ENCODE results near the gene TCP1. TPM values are rescaled to one million over a fixed set of nuclear protein-coding genes. Genes with fewer than 3 reads are reported as not detected.

TCP1 gene
- total and polyA plus RNA-seq, 2 of the 8 experiments (the other 6 are each of a cell fraction or from before 2014, with no cell fraction given) = 117 to 348 TPM

GRCh38 chr6:159805440-159806020, 16.1 kb upstream of the TCP1 start (continued):
- TF ChIP-seq BRCA1 (IDR thresholded peaks at IDR 0.05; ENCODE audit: low read depth, low read length) = no peak
- TF ChIP-seq SP1 (IDR thresholded peaks at IDR 0.05; ENCODE audit: low read depth, low read length) = no peak
- TF ChIP-seq SUZ12 (IDR thresholded peaks at IDR 0.05; ENCODE audit: low read length) = no peak
- no peak for TF ChIP-seq USF2 (IDR thresholded peaks at IDR 0.05; ENCODE audit: low read length)
